ENCODE results near the gene TAGLN2.

DNA sequence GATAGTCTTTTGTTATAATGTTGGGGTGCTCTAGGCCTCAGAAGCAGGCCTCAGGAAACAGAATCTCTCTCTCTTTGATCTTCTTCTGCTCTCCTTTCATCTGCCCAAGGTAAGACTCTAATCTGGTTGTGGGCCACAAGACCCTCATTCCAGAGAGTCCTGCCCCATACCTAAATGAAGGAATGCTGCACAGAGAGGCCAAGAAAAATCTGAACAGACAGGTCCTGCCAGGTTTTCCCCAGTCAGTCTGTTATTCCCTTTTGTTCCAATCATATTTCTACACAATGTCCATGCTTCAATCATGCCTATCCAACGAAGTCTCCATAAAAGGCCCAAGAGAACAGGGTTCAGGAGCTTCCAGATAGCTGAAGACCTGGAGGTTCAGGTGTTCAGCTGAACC is 18.3 kb downstream of the TAGLN2 start:
- TF ChIP-seq POLR2A (IDR thresholded peaks at IDR 0.05): no peak
- TF ChIP-seq, protein P1, sequence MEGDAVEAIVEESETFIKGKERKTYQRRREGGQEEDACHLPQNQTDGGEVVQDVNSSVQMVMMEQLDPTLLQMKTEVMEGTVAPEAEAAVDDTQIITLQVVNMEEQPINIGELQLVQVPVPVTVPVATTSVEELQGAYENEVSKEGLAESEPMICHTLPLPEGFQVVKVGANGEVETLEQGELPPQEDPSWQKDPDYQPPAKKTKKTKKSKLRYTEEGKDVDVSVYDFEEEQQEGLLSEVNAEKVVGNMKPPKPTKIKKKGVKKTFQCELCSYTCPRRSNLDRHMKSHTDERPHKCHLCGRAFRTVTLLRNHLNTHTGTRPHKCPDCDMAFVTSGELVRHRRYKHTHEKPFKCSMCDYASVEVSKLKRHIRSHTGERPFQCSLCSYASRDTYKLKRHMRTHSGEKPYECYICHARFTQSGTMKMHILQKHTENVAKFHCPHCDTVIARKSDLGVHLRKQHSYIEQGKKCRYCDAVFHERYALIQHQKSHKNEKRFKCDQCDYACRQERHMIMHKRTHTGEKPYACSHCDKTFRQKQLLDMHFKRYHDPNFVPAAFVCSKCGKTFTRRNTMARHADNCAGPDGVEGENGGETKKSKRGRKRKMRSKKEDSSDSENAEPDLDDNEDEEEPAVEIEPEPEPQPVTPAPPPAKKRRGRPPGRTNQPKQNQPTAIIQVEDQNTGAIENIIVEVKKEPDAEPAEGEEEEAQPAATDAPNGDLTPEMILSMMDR (IDR thresholded peaks at IDR 0.05): no peak
- TF ChIP-seq POLR2AphosphoS5 (IDR thresholded peaks at IDR 0.05): no peak
